Measurements from ENCODE around the gene TTBK2.

DNA sequence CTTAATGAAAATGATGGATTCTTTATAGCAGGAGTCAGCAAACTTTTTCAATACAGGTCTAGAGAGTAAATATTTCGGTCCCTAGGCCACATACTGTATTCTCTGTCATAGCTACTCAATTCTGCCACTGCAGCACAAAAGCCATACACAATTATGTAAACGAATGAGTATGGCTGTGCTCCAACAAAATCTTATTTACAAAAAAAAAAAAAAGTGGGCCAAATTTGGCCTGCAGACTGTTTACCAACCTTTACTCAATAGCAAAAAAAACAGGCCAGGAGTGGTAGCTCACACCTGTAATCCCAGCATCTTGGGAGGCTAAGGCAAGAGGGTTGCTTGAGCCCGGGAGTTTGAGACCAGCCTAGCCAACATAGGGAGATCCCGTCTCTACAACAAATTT lies 41.1 kb downstream of the TTBK2 start:
- TF ChIP-seq, protein P1, sequence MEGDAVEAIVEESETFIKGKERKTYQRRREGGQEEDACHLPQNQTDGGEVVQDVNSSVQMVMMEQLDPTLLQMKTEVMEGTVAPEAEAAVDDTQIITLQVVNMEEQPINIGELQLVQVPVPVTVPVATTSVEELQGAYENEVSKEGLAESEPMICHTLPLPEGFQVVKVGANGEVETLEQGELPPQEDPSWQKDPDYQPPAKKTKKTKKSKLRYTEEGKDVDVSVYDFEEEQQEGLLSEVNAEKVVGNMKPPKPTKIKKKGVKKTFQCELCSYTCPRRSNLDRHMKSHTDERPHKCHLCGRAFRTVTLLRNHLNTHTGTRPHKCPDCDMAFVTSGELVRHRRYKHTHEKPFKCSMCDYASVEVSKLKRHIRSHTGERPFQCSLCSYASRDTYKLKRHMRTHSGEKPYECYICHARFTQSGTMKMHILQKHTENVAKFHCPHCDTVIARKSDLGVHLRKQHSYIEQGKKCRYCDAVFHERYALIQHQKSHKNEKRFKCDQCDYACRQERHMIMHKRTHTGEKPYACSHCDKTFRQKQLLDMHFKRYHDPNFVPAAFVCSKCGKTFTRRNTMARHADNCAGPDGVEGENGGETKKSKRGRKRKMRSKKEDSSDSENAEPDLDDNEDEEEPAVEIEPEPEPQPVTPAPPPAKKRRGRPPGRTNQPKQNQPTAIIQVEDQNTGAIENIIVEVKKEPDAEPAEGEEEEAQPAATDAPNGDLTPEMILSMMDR (IDR thresholded peaks at IDR 0.05), result no peak
- TF ChIP-seq SIN3A (IDR thresholded peaks at IDR 0.05; ENCODE audit: borderline replicate concordance, insufficient read depth, low read depth, low read length), result no peak

All from Panc1 (cell line).